ENCODE measurements around the gene ZNF492.
"Not testable (repeated sequence)": the region's sequence is repeated elsewhere in the genome, so short reads cannot be mapped to it uniquely, and the experiment has no call there.

ZNF492 gene

GRCh38 chr19:22617614-22618320, 16.4 kb upstream of the ZNF492 start:
- DNase-seq = no peak

DNA sequence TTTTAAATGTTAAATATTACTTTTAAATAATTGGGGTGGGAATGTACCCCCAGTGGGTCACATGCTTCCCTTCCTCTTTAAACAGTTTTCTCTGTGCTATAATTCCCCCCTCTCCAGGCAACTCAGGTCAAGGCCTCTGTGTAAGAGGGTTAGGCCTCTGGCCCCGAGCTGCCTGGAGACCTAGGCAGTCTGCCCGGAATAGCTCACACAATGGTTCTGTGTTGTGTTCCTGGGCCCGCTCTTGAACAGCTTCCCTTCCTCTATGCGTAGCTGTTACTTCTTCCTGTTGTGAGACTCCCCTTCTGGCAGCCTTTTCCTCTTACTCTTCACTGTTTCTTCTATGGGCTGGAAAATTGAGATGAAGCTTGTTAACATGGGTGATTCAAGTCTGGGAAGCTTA, 14.8 kb upstream of the ZNF492 start:
- DNase-seq = no peak

DNA sequence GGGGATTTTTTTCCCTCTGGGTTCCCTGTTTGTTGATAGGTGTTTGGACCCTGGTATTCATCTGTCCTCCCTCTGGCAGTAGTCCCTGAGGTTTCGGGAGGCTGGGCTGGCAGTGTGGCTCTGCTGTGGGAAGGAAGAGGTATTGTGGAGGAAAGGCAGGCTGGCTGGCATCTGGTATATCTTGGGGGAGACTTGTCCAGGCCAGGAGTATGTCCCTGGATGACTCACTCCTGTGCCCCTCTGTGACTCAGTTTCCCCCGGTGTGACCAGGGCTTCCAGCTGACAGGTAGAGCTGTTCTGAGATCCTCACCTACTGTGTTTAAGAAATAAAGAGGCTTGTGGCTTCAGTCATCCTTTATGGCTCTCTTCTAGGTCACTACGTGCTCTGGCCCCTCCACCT, 14.2 kb upstream of the ZNF492 start:
- DNase-seq = no peak

DNA sequence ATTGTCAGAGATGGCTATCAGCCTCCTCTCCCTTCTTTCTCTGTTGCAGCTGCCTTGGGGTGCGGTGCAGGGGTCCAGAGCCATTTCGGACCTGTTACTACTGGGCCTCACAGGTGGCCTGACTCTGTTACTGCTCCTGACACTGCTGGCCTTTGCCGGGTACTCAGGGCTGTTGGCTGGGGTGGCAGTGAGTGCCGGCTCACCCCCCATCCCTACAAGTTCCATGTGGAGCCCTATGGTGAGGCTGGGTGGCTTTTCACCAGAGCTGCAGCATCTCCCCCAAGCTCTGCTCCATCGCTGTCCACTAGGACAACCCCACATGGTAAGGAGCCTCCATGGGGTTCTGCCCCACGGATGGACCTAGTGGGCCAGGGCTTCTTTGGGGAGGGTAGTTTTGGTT, 13.7 kb upstream of the ZNF492 start:
- no peak for DNase-seq

DNA sequence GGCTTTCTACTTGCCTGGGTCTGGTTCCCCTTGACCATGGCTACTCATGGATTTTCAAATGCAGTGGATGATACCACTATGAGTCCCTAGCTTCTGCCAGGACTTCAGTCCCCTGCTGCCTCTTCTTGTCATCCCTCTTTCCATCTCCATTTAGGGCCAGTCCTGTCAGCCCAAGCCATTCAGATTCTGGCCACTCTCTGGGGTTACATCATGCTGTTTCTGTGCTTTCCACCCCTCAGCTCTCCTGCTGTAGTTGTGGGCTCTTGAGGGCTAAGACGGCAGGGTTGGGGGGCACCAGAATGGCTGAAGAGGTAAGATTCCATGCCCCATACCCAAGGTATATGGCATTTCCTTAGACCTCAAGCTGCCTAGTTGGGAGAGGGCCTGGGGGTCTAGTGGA, 13.2 kb upstream of the ZNF492 start:
- DNase-seq = no peak

GRCh38 chr19:22622020-22622419, 12.1 kb upstream of the ZNF492 start:
- DNase-seq = no peak

GRCh38 chr19:22622901-22623840, 11.0 kb upstream of the ZNF492 start:
- DNase-seq = no peak

GRCh38 chr19:22623841-22624221, 10.3 kb upstream of the ZNF492 start:
- DNase-seq = no peak

DNA sequence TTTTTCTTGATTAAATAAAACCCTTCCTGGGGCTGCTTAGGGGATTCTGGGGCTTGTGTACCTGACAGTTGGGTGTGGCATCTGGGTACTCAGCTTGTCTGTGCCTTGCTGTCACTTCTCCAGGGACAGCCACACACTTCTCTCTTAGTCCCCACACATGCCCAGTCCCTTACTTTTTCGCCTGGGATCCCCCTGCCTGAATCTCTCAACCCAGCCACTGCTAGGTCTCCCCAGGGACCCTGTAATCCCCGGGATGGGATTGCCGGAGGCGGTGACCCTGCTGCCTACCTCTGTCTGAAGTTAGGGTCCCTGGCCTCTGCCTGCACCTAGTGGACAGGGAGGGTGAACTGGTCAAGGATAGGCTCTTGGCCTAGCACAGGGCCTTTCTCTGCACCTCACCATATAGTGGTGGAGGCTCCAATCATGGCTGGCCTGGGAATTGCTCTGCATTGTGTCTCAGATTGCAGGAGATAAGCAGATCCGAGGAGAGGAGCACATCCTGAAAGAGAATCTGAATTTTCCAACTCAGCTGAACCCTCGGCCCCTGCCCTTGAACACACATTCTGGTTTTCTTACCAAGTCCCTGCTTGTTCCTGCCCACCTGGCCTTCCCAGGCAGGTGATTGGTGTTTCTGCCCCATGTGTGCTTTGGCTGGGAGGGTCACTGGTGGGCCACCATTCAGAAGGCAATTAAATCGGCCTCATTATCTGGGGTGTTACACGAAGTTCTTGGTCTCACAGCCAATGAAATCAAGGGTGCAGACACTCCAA, 8.7 kb upstream of the ZNF492 start:
- no peak for DNase-seq

GRCh38 chr19:22627526-22627925, 6.6 kb upstream of the ZNF492 start:
- no peak for DNase-seq

- DNase-seq = no peak
Measured at GRCh38 chr19:22628401-22628800, 5.7 kb upstream of the ZNF492 start.

- DNase-seq = no peak
Measured at GRCh38 chr19:22634450-22634827, 315 bp downstream of the ZNF492 start.

DNA sequence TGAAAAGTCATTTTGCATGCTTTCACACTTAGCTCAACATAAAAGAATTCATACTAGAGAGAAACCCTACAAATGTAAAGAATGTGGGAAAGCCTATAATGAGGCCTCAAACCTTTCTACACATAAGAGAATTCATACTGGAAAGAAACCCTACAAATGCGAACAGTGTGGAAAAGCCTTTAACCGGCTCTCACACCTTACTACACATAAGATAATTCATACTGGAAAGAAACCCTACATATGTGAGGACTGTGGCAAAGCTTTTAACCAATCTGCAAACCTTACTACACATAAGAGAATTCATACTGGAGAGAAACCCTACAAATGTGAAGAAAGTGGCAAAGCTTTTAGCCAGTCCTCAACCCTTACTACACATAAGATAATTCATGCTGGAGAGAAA, 51.4 kb downstream of the ZNF492 start:
- not testable (repeated sequence) for DNase-seq

DNA sequence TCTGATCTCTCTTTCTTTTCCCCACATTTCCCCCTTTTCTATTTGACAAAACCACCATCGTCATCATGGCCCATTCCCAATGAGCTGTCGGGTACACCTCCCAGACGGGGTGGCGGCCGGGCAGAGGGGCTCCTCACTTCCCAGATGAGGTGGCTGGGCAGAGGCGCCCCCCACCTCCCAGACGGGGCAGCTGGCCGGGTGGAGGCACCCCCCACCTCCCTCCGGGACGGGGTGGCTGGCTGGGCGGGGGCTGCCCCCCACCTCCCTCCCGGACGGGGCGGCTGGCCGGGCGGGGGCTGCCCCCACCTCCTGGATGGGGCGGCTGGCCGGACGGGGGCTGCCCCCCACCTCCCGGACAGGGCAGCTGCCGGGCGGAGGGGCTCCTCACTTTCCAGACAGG, 68.5 kb downstream of the ZNF492 start:
- DNase-seq = not testable (repeated sequence)

DNA sequence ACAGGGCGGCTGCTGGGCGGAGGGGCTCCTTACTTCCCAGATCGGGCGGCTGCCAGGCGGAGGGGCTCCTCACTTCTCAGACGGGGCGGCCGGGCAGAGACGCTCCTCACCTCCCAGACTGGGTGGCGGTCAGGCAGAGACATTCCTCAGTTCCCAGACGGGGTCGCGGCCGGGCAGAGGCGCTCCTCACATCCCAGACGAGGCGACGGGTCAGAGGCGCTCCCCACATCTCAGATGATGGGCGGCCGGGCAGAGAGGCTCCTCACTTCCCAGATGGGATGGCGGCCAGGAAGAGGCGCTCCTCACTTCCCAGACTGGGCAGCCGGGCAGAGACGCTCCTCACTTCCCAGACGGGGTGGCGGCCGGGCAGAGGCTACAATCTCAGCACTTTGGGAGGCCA, 69.0 kb downstream of the ZNF492 start:
- not testable (repeated sequence) for DNase-seq

DNA sequence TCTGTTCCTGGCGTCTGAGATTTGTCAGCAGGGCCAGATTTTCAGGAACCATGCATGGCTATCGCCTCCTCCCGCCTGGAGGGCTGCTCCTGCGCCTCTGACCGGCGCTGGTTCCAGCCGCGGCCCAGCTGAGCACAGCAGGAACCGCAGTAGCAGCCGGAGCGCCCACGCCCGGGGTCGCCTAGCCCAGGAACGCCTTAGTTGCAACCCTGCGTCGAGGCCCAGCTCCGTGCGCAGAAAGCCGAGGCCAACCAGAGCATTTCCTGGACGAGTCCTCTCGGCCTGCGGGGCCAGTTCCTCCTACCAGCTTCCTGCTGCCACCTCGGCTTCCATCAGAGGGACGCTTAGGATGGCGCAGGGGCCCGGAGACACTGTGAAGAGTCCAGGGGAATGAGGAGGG, 74.9 kb downstream of the ZNF492 start:
- no peak for DNase-seq

All from NCI-H2029 treated with DMSO at 0.1 percent for 48 hours (cell line).